HEK293 (cell line): ENCODE data around the gene CBR4.

Experiments
- REST ChIP-seq: fragments of 450-650 bp; formaldehyde crosslinking; IDR thresholded peaks from 2 replicates; pipeline ENCODE4 v1.5.1; 2016; ENCODE audit warnings: missing biosample characterization, missing genetic modification characterization
- YY1 ChIP-seq: fragments of 450-650 bp; formaldehyde crosslinking; IDR thresholded peaks from 2 replicates; pipeline ENCODE4 v1.5.1; 2018; ENCODE audit warnings: missing biosample characterization, missing genetic modification characterization
- ZNF391 ChIP-seq: fragments of 450-650 bp; formaldehyde crosslinking; IDR thresholded peaks from 2 replicates; pipeline ENCODE4 v1.5.1; 2016; ENCODE audit warnings: low read depth, missing biosample characterization, missing genetic modification characterization, borderline replicate concordance

GRCh38 chr4:169044714-169045447 is 34.8 kb upstream of the CBR4 start:
- TF ChIP-seq ZNF391 (no peak), YY1 (tag by site-specific recombination) (no peak), REST (tag by site-specific recombination) (no peak)
